Measurements from ENCODE around the gene CC2D1B.
"Not testable (repeated sequence)": the region's sequence is repeated elsewhere in the genome, so short reads cannot be mapped to it uniquely, and the experiment has no call there.

The CC2D1B gene, protein sequence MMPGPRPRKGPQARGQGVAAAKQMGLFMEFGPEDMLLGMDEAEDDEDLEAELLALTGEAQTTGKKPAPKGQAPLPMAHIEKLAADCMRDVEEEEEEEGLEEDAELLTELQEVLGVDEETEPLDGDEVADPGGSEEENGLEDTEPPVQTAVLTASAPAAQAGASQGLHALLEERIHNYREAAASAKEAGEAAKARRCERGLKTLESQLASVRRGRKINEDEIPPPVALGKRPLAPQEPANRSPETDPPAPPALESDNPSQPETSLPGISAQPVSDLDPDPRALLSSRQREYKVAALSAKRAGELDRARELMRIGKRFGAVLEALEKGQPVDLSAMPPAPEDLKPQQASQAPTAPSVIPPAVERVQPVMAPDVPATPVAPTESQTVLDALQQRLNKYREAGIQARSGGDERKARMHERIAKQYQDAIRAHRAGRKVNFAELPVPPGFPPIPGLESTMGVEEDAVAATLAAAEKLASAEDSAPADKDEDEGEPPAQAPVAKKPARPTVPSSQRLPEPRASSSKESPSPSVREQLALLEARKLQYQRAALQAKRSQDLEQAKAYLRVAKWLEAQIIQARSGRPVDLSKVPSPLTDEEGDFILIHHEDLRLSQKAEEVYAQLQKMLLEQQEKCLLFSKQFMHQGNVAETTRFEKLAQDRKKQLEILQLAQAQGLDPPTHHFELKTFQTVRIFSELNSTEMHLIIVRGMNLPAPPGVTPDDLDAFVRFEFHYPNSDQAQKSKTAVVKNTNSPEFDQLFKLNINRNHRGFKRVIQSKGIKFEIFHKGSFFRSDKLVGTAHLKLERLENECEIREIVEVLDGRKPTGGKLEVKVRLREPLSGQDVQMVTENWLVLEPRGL

DNA sequence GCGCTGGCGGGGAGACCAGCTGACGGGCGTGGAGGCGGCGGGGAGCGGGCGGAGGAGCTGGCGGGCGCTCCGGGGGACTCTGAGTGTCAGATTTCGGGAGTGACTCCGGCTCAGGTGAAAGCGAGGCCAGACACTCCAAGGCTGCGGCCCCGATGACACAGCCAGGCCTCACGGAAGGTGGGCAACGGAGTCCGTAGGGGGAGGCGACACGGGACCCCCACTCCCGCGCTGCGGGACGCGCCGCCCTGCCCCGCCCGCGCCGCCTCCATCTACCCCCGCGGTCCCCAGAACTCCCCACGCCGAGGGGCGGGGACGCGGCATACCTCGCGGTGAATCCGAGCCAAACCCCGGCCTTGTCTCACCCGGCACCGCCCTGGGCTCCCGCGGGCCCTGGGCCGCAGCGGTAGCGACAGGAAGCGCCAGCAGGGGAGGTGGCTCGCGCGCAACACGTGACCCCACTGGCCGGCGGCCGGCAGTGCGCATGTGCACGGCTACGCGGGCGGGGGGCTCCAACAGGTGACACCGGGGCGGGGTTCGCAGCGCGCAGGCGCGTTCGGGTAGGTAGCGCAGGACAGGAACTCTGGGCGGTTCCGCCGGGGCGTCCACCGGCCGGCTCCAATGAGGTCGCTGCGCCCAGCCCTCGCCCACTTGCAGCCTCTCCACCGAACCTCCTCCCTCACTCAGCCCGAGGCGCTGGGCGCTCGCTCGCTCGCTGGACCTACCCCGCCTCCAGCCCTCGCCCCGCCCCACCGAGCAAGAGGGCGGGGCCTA is at the start of gene CC2D1B:
Gene CC2D1B, minus strand, starts transcription at position 460 of the 771 bp plus-strand sequence. CDS start 1,585 bp downstream, outside the sequence.
- DNase-seq: peak; percentile 100

DNA sequence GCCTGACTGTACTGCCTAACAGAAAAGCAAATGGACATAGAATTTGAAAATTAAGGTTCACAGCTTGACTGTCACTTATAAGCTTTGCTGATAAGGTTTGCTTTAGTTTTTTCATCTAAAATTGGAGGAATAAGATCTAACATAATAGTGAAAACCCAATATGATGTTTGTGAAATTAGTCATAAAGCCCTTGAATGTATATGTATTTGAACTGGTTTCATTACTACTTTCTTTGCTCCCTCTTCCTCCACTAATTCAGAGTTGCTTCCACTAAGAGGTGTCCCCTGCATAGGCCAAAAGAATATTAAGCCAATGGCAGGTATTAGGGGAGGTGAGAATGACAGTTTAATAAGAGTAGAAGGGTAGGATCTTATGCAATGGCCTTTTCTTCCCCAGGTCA is 48.9 kb upstream of the CC2D1B start:
- DNase-seq: no peak

DNA sequence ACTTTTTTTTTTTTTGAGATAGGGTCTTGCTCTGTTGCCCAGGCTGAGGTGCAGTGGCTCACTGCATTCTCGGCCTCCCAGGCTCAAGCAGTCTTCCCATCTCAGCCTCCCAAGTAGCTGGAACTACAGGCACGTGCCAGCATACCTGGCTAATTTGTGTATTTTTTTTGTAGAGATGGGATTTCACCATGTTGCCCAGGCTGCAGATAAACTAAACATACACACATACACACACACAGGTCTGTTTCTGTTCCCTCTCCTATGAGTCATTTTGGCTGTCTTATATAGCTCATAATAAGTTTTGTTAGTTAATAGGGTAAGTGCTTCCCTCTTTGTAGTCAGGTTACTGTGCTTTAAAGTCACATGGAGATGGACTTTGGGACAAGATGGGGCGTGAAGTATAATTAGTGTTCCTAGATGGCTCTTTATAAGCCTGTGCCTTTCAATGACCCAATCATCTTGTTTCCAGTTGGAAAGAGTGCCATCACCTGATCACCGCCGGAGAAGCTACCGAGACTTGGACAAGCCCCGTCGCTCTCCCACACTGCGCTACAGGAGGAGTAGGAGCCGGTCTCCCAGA is 47.5 kb upstream of the CC2D1B start:
- no peak for DNase-seq

DNA sequence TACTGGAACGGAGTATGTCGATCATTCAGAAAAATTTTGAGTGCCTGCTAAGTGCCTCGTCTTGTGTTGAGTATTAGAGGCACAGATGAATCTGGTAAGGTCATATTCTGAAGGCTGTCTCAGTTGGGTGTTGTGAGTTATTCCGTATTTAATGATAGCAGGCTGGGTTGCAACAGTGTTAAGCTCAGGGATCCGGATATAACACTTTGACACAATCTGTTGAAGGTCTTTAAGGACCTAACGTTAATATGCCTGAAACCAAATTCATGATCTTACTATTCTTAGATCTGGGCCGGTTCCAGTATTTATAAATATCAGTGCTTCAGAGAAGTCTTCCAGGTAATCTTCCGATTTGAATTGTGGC is 39.0 kb upstream of the CC2D1B start:
- no peak for DNase-seq

DNA sequence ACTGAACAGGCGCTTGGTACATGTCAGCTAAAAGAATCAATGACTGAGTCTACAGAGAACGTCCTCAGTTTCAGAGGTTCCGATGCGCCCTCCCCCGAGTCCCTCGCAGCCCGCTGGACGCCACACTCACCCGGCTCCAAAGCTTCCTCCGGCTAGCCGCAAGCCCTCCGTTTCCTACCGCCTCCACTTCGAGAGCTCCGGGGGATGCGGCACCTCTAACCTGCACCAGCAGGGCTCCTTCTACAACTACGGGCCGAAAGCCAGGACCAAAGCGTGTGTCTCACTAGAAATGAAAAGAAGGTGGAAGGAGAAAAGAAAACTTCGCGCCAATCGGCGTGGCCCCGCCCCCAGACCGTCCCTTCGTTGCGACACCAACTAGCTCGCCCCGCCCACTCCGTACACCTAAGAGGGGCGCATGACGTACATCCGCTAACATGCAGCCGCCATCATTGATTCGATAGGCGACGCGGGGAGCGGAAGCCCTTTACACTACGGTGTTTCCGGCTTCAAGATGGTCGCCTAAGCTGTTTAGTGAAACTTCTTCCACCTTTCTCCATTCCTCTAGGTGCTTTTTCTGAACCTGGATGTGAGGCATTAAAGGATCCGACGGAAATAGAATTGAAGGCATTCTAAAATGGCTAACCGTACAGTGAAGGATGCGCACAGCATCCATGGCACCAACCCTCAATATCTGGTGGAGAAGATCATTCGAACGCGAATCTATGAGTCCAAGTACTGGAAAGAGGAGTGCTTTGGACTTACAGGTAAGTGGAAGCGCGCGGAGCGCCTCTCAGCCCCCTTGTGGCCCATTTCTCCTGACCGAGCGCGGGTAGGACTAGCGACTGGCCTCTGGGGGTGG is 38.3 kb upstream of the CC2D1B start, which contains the start of the genes ORC1 and PRPF38A:
Gene ORC1, minus strand, starts transcription at position 308 of the 859 bp plus-strand sequence. CDS start 2,200 bp downstream, outside the sequence.
Gene PRPF38A, plus strand, starts transcription at position 487 of the 859 bp plus-strand sequence. Its CDS starts 148 bp downstream, at position 635.
- peak; percentile 96 for DNase-seq

DNA sequence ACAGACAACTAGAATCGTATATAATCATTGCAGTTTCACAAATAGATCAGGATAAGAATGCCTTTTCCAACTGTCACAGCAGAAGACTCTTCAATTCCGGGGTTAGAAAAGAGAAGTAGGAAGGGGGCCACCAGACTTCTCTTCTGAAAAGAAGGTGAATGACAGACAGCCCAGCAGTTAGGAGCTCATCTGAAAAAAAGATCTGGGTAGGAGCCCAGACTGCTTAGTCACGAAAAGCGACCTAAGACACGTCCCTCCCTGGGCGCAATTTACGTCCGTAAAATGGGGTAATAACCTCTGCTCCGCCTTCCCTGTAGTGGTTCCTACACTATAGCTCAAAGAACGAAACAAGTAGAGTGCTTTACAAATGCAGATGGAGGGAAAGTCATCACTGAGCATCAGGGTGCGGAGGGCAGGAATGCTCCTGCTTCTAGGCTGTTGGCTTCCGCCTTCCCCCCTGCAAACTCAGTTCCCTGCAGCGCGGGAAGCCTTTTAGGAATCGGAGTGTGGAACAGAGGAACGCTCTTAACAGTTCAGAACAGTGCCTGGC is 37.6 kb upstream of the CC2D1B start:
- DNase-seq: peak; percentile 39

DNA sequence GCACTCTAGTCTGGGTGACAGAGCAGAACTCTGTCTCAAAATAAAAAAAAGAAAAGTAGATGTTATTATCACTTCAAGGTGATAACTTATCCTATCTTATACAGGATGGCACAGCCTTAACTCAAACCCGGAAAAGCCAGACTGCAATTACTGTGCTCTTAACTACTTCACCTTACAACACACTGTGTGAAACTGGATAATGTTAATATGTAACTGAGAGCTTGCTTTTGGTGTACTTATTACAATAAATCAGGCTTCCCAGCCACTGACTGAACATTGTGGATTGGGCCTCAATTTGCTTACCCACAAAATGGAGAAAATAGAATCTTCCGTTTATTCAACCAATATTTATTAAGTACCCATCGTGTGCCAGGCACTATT is 36.8 kb upstream of the CC2D1B start:
- no peak for DNase-seq

DNA sequence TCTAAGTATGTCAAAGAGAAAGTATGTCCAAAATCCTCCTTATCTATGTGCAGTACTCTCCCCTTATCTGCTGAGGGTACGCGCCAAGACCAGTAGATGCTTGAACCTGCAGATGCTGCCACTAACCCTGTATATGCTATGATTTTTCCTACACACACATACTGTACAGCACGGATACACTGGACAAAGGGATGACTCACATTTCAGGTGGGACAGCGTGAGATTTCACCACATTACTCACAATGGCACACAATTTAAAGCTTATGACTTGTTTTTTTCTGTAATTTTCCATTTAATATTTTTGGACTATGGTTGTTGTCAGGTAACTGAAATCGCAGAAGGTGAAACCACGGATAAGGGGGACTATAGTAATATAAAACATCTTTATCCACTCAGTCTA is 34.1 kb upstream of the CC2D1B start:
- no peak for DNase-seq

DNA sequence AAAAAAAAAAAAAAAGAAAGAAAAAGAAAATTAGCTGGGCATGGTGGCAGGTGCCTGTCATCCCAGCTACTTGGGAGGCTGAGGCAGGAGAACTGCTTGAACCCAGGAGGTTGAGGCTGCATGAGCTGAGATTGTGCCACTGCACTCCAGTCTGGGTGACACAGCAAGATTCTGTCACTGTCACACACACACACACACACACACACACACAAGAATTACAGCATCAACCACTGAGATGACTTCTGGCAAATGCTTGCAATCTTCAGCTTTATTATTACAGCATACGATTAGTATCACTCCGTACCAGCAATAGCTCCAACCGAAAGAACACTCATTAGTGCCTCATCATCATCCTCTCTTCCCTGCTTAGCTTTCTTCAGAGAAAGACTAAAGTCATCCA is 33.6 kb upstream of the CC2D1B start:
- no peak for DNase-seq

DNA sequence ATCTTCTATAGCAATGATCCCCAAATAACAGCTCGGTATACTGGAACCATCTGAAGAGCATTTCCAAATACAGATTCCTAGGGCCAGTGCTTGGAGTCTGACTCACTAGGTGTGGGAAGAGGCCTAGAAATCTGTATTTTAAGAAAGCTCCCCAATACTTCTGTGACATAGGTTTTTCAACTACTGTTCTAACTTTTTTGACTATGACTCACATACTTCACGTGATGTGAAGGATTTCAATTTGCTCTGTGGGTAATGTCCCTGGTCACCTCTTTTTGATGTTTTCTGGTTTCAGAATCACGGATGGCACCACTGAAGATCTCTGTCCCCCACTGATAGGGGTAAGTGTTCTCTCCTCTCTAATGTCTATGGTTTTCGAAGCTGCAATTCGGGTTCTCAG is 27.2 kb upstream of the CC2D1B start:
- no peak for DNase-seq

DNA sequence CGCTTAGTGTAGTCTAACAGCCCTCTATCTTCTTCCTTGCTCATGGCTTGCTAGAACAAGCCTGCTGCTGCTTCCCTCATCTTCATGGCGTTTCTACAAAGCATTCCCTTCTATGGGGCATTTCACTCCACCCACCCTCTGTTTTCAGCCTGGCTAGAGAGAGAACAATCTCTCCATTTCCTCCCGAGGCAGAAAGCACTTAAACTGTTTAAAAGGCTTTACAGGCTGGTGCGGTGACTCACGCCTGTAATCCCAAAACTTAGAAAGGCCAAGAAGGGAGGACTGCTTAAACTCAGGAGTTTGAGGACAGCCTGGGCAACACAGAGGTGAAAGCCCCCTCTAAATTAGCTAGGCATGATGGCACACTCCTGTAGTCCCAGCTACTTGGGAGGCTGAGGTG is 20.5 kb upstream of the CC2D1B start:
- DNase-seq: no peak

DNA sequence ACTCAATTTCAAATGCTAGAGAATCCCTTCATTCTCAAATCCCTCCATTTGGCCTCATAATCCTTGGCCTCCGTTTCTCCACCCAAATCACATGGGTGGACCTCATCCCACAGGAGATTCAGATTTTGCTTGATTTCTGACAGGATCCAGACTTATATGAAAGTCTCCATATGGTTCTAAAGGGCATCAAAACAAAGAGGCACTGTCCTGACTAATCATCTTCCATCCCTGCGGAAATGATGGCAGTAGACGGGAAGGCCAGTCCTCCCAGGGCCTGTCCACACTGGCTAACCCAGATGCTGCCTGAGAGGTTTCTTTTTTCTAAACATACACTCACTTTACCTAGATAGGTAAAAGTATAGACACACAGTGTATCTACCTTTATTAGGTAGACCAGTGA is 19.4 kb upstream of the CC2D1B start:
- no peak for DNase-seq

DNA sequence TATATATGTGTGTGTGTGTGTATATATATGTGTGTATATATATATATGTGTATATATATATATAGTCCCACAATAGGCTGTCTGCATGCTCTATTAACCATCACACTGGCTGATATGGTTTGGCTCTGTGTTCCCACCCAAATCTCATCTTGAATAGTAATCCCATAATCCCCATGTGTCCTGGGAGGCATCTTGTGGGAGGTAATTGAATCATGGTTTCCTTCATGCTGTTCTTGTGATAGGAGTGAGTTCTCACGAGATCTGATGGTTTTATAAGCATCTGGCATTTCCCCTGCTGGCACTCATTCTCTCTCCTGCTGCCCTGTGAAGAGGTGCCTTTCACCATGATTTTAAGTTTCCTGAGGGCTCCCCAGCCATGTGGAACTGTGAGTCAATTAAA is 3.8 kb upstream of the CC2D1B start:
- not testable (repeated sequence) for DNase-seq

DNA sequence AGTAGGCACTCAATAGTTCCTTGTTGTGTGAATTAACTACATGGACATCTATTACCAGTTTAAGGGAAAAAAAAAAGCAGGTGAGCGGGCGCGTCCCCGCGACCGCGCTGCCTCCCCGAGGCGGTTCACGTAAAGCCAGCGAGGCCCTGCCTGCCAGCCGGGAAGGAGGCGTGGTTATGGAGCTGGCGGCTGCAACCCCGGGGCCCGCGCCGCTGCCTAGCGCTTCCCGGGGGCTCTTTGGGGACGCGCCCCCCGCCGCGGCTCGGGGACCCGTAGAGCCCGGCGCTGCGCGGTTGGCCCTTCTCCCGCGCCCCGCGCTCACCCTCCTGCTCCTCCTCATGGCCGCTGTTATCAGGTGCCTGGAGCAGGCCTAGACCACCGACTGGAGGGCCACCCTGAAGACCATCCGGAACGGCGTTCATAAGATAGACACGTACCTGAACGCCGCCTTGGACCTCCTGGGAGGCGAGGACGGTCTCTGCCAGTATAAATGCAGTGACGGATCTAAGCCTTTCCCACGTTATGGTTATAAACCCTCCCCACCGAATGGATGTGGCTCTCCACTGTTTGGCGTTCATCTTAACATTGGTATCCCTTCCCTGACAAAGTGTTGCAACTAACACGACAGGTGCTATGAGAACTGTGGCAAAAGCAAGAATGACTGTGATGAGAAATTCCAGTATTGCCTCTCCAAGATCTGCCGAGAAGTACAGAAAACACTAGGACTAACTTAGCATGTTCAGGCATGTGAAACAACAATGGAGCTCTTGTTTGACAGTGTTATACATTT is 2.6 kb upstream of the CC2D1B start:
- peak; percentile 57 for DNase-seq

DNA sequence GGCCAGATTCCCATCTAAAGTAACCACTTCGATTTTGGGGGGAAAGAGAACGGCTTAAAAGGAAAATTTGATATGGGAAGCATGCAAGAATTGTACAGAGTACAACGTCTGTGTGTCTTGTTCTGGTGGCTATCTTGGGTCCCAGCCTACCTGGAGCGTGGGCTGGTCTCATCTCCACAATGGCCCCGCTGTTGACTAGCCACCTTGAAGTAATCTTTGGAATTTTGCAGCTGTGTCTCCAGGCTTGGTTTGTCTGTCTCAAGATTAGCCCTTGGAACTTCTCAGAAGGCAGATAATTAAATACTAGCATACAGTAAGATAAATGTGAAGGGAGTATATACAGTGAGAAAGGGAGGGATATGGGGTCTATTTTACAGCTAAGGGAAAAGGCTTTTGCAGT is 1.3 kb upstream of the CC2D1B start:
- no peak for DNase-seq

DNA sequence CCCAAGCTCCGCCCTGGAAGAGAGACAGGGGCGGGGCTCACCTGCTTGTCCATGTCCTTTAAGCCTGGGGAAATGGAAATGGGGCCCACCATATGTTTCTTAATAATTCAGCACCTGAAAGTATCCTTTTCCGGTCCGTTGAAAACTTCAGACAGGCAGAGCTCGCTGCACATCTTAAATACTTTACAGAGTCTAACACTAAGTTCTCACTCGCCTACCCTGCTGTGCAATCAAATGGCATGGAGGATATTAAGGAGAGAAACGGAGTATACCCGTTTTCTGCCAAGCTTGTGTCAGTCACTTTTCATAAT is 467 bp upstream of the CC2D1B start:
- no peak for DNase-seq

DNA sequence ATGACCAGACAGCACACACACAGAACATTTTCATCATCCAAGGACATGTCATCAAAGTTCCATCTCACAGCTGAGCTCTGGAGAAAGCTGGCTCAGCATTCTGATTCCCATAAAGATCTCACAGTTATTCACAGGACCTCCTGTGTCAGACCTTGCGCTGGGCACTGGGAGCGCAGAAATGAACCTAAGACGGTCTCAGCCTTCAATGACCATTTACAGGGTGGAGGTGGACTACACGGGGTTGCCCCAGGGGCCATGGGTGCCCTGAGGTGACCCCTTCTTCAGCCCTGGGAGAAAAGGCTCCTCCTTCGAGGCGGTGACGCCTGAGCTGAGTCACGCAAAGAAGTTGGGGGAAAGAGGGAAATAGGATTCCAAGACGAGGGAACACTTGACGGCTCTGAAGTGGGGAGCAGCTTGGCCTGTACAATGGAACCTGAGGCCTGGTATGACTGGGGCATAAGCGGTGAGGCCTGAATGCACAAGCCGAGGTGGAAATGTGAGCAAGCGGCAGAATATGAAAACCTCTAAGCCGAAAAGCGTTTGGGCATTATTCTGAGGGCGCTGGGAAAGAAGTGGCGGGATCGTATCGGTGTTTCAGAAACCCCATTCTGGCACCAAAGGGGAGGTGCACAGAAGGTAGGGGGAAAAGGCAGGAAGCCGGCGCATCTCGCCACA is 797 bp downstream of the CC2D1B start:
- peak; percentile 4 for DNase-seq

DNA sequence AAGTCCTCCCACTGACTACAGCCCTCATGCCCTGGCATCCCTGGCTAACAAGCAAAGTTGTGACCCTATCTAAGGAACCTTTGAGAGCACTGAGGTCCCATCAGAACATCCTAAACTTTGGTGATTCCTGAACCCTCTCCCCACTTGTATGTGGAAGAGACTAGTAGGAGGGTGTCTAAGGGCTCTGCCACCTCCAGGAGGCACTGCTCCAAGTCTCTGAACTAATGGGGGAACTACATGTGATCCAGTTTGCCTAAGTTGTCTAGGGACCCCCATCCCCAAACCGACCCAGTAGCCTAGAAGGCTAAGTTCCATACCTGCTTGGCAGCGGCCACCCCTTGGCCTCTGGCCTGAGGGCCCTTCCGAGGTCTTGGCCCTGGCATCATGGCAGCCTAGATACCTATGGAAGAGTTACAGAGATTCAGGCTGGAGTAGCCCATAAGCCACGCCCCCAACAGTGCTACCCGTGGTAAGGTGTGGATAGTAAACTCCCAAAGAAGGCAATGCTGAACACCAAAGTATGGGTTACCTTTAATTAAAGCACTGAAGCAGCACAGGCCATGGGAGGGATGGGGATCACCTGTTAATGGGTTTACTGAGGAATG is 1.7 kb downstream of the CC2D1B start:
- DNase-seq: no peak

DNA sequence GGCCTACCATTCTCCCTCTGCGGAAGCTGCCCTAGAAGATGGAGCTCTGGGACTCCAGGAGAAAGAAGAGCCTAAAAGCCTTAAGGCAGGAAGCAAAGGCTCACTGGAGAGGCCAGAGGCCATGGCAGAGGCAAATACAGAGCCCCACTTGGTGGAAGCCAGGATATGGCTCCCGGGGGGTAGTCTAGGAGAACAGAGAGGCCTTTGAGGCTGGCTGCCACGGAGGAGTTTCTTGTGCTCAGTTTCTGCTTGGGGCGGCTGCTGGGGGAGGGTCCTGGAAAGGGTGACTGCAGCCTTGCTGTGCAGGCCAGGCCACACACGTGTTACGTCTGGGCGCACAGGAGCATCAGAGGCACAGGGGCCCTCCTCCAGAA is 5.4 kb downstream of the CC2D1B start:
- DNase-seq: no peak
